ENCODE measurements around the gene BSCL2. TPM values are rescaled to one million over a fixed set of nuclear protein-coding genes. Genes with fewer than 3 reads are reported as not detected.

The BSCL2 gene
- total and polyA plus RNA-seq, 2 of the 13 experiments (the other 11 are each of a cell fraction or from before 2014, with no cell fraction given) = 19.5 to 21.1 TPM

DNA sequence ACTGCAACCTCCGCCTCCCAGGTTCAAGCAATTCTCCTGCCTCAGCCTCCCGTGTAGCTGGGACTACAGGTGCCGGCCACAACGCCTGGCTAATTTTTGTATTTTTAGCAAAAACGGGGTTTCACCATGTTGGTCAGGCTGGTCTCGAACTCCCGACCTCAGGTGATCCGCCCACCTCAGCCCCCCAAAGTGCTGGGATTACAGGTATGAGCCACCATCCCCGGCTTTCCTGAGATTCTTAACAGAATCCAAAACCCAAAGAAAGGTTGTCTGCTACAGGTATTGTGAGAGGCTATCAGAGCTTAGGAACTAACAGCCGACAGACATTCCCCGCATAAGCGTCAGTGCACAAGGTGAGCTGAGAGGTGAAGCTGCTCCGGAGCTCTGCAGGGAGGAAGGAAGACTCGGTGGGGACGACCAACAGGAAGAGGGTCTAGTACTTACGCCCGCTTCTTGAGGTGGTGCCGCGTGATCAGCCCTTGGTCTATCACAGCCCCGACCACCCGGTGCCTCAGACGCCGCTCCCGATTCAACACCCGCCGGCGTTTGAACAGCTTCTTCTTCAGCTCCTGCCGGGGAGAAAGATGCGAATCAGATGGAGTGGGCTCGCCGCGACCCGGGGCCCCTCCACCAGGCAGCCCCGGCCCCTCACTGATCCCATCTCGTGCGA is 42.7 kb downstream of the BSCL2 start (continued):
- TF ChIP-seq ZBTB8A (CRISPR knock-in tag; IDR thresholded peaks at IDR 0.05; ENCODE audit: borderline replicate concordance, low read depth) (no peak), HMG20A (CRISPR knock-in tag; IDR thresholded peaks at IDR 0.05; ENCODE audit: borderline replicate concordance) (no peak), BHLHE40 (IDR thresholded peaks at IDR 0.05; ENCODE audit: low read length) (no peak), ZNF562 (CRISPR knock-in tag; IDR thresholded peaks at IDR 0.05; ENCODE audit: borderline replicate concordance) (no peak), RNF2 (conservative IDR thresholded peaks at IDR 0.05; ENCODE audit: low read depth) (no peak), ZNF790 (CRISPR knock-in tag; IDR thresholded peaks at IDR 0.05; ENCODE audit: borderline replicate concordance) (0 out of 2 replicates have a peak, but pooled peaks have one; percentile 27), ZFP37 (CRISPR knock-in tag; IDR thresholded peaks at IDR 0.05; ENCODE audit: borderline replicate concordance) (no peak), NFIB (CRISPR knock-in tag; IDR thresholded peaks at IDR 0.05; ENCODE audit: borderline replicate concordance) (no peak), ZC3H13 (CRISPR knock-in tag; IDR thresholded peaks at IDR 0.05) (no peak), GABPA (IDR thresholded peaks at IDR 0.05; ENCODE audit: low read depth, low read length) (no peak), GABPA (CRISPR knock-in tag; IDR thresholded peaks at IDR 0.05; ENCODE audit: low read depth) (no peak), HNRNPH1 (optimal IDR thresholded peaks at IDR 0.05; ENCODE audit: low read depth, low read length) (no peak), ZNF296 (CRISPR knock-in tag; conservative IDR thresholded peaks at IDR 0.05) (0 out of 2 replicates have a peak, but pooled peaks have one; percentile 19), ZNF703 (CRISPR knock-in tag; IDR thresholded peaks at IDR 0.05; ENCODE audit: borderline replicate concordance) (0 out of 2 replicates have a peak, but pooled peaks have one; percentile 27), JDP2 (CRISPR knock-in tag; IDR thresholded peaks at IDR 0.05; ENCODE audit: borderline replicate concordance) (no peak), SKI (IDR thresholded peaks at IDR 0.05; ENCODE audit: partially characterized antibody) (no peak), FOXC1 (CRISPR knock-in tag; IDR thresholded peaks at IDR 0.05; ENCODE audit: borderline replicate concordance) (no peak)
- TF ChIP-seq, protein P1, sequence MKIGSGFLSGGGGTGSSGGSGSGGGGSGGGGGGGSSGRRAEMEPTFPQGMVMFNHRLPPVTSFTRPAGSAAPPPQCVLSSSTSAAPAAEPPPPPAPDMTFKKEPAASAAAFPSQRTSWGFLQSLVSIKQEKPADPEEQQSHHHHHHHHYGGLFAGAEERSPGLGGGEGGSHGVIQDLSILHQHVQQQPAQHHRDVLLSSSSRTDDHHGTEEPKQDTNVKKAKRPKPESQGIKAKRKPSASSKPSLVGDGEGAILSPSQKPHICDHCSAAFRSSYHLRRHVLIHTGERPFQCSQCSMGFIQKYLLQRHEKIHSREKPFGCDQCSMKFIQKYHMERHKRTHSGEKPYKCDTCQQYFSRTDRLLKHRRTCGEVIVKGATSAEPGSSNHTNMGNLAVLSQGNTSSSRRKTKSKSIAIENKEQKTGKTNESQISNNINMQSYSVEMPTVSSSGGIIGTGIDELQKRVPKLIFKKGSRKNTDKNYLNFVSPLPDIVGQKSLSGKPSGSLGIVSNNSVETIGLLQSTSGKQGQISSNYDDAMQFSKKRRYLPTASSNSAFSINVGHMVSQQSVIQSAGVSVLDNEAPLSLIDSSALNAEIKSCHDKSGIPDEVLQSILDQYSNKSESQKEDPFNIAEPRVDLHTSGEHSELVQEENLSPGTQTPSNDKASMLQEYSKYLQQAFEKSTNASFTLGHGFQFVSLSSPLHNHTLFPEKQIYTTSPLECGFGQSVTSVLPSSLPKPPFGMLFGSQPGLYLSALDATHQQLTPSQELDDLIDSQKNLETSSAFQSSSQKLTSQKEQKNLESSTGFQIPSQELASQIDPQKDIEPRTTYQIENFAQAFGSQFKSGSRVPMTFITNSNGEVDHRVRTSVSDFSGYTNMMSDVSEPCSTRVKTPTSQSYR (CRISPR knock-in tag; IDR thresholded peaks at IDR 0.05; ENCODE audit: borderline replicate concordance) = no peak
- TF ChIP-seq, protein P2, sequence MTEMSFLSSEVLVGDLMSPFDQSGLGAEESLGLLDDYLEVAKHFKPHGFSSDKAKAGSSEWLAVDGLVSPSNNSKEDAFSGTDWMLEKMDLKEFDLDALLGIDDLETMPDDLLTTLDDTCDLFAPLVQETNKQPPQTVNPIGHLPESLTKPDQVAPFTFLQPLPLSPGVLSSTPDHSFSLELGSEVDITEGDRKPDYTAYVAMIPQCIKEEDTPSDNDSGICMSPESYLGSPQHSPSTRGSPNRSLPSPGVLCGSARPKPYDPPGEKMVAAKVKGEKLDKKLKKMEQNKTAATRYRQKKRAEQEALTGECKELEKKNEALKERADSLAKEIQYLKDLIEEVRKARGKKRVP (CRISPR knock-in tag; IDR thresholded peaks at IDR 0.05) = 0 out of 4 replicates have a peak, but pooled peaks of 1 of the 2 experiments have one; percentile 2
- TF ChIP-seq, protein P3, sequence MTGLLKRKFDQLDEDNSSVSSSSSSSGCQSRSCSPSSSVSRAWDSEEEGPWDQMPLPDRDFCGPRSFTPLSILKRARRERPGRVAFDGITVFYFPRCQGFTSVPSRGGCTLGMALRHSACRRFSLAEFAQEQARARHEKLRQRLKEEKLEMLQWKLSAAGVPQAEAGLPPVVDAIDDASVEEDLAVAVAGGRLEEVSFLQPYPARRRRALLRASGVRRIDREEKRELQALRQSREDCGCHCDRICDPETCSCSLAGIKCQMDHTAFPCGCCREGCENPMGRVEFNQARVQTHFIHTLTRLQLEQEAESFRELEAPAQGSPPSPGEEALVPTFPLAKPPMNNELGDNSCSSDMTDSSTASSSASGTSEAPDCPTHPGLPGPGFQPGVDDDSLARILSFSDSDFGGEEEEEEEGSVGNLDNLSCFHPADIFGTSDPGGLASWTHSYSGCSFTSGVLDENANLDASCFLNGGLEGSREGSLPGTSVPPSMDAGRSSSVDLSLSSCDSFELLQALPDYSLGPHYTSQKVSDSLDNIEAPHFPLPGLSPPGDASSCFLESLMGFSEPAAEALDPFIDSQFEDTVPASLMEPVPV (CRISPR knock-in tag; IDR thresholded peaks at IDR 0.05) = no peak
- TF ChIP-seq, protein P4, sequence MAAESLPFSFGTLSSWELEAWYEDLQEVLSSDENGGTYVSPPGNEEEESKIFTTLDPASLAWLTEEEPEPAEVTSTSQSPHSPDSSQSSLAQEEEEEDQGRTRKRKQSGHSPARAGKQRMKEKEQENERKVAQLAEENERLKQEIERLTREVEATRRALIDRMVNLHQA (CRISPR knock-in tag; IDR thresholded peaks at IDR 0.05) = no peak

Data from HepG2 (cell line).